HG03469 (cell line): ENCODE results near the gene UBD.

ENCODE experiments used
- ATAC-seq: cut with Tn5 transposase; IDR thresholded peaks from one replicate; pipeline ENCODE4 v1.9.1; 2021; ENCODE audit warnings: mild to moderate bottlenecking, moderate library complexity, moderate number of reproducible peaks; ENCODE audit not compliant: unreplicated experiment

Gene UBD

DNA sequence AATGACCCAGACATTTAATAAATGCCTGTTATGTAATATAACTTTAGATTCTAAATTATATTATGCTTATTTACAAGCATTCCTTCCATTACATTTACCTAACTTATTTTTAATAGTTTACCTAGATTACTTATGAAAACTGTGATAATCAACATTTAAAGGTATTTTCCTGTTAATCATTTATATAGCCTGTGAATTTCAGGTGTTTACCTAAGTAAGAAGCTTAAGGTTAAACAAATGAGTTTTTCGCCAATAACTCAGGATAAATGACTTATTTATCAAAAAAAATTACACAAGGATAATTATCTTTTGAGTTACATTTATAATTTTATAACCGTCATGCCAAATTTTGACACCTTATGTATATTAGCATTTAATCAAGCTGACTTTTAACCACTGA is 35.5 kb downstream of the UBD start:
- ATAC-seq: no peak

DNA sequence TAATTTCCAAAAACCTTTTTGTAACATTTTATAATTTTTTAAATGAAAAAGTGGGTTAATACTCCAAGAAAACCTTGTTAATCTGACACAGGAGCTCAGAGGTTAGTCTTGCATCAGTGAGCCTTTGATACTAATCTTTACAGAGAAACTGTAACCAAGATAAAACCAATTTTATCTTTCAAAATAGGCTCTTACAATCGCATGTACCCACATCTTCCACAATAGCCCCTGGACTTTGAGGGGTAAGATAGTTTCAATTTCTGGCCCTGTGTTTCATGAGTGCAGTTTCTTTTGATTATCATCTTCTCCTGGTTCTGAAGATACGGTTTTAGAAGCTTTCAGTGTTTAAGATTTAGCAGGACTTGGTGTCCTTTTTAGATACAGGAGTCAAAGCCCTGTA is 37.3 kb downstream of the UBD start:
- no peak for ATAC-seq

DNA sequence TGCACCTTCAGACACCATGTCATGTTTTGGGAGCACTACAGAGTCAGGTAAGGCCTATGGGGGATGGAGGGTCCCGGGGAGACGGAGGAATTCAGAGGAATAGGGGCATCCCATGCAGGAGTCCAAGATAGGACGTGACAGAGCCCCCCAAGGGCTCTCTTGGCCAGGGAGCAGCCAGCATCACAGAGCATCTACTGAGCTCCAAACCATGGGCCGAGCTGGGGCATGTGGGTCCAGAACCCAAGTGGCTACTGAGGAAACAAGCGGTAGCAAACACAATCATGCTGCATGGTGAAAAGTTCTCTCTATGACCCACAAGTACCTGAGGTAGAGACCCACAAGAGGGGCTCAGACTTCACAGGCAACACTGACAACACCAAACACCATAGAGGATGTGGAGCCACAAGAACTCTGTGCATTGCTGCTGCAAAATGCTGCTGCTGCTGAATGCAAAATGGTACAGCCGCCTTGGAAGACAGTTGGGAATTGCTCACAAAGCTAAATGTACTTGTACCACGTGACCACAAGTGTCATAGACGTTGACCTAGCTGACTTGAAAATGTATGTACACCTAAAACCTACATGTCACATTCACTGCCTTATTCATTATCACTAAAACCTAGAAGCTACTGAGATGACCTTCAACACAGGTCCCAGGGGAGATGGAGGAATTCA is 38.4 kb downstream of the UBD start:
- ATAC-seq: no peak

DNA sequence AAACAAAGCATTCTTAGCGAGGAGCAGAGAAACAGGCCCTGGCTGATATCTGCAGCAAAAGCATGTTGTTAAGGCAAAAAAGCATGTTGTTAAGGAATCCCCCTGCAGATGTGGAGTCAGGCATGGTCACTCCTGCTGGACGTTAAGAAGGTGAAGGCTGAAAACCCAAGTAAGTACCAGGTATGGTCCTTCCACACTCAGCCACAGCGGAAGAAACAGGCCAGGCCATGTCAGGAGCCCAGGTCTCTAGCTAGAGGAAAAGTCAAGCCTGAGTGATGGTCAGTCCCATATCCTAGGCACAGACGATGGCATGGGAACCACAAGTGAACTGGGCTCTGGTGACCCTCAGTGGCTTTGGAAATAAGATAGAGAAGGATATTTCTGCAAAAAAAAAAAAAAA is 39.3 kb downstream of the UBD start:
- ATAC-seq: no peak

DNA sequence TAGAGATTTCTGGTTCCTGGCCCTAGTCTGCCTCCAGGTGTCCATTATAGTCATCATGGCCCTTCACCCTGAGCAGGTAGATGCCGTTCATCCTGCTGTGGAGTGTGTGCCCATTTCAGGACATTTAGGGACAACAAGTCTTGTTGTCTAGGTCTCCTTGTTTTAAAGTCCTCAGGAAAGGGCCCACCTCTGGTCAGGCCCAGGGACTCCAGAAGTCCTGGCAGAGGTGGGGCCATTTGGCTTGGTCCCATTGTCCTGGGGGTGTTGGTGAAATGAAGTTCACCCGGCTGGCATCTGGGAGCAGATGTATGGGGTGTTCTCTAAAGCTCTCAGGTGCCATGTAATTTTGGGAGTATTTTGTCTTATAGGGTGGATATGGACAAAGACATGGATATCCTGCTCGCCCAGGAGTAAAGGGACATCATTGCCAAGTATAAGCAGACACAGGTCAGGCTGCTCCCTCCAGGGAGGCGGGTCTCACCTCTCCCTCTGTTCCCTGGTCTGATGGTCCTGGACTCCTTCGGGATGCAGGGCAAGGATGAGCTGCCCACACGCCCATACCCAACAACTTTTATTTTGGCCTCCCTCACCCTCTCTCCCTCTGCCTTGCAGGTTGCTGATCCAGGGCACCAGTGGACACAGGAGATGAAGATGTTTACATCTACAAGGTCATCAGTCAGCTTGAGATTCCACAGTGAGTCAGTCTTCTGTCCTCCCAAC is 40.1 kb downstream of the UBD start:
- no peak for ATAC-seq

DNA sequence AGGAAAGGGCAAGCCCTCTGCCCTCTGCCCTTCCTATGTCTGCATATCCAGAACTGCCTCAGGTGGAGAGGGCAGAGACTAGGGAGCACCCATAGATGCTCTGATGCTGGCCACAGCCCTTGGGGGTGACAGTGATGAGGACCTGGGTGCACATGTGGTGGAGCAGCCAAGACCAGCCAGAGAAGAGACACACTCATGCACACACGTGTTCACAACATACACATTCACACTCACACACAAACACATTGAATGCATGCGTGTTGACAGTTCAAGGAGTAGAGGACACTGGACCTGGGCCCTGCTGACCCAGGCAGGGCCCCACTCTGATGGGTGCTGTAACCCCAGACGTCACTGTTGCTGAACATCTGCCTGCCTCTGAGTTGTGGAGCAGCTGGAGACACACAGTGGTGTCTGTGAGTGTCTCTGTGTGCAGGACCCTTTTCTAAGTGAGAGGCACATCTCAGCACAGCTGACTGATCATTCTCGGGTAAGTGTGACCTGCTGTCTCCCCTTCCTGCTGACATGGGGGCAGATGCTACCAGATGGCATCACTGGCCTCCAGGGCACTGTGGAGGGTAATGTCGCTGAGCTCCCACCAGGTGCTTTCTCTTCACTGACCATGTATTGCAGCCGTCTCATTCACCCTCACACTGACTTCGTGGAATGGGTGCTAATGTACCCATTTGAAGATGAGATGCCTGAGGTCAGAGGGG is 41.6 kb downstream of the UBD start:
- ATAC-seq: no peak

DNA sequence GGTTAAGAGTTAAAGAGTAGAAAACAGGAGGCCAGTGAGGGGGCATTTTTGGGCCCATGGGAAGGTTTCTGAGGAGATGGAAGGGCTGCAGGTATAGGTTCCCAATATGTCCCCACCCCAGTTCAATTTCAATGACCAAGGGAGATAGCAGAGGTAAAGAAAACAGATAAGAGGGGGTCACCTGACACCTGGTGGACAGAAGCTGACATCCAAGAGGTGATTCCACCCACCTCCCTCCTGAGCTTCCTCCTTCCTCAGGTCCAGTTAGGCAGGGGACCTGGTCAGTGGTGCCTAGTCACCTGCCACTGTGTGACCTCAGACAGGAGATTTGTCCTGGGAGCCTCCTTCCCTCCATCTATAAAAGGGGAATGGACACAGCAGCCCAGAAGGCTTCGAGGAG is 42.3 kb downstream of the UBD start:
- ATAC-seq: no peak

DNA sequence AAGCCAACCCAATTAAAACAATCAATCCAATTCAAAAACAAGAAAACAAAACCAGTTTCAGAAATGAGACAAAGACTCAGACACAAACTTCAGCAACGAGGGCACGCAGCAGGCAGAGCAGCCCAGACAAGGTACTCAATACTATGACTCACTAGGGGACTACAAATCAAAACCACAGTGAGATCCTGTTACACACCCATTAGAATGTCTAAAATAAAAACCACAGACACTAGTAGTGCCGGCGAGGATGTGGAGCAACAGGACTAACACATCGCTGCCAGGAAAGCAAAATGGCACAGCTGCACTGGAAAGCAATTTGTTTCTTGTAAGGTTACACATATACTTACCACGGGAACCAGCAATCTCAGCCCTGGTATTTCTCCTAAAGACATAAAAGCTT is 43.4 kb downstream of the UBD start:
- ATAC-seq: no peak

DNA sequence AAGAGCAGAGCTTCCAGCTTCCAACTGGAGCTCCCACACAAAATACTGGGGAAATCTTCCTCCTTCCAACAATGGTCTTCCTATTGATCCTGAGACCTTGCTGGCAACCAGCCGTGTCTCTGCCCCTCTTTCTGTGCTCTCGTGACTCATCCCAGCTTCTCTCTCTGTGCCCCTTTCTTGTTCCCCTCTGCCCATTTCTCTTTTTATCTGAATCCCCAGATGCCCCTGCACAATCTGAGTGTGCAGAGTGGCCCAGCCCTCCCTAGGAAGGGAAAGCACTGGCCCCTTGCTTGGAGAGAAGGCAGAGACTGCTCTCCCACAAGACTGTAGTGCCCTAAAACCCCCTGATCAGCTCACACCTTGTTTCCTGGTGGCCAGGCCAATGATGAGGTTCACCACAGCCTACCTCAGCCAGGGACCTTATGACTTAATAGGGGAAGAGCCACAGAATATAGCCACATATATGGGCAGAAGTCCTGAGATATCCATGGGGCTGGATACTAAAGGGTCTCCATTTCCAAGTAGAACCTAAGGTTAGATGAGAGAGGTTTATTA is 48.7 kb downstream of the UBD start:
- no peak for ATAC-seq

DNA sequence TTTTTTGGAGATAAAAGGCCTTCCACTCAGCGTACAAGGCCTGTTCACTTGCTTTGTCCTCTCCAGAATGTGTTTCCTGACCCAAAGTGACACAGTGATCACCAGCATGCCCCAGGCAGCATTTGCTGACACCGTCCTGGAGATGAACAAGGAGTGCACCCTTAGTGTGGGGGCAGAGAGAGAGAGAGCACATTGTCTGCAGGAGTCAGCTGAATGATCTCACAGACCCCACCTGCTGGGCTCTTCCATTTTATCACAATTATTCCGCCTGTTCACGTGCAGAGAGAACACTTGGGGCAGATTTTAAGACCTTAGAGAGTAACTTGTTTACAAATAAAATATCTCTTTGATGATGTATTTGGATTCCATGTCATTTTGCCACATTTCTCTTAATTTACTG is 49.3 kb downstream of the UBD start:
- no peak for ATAC-seq

DNA sequence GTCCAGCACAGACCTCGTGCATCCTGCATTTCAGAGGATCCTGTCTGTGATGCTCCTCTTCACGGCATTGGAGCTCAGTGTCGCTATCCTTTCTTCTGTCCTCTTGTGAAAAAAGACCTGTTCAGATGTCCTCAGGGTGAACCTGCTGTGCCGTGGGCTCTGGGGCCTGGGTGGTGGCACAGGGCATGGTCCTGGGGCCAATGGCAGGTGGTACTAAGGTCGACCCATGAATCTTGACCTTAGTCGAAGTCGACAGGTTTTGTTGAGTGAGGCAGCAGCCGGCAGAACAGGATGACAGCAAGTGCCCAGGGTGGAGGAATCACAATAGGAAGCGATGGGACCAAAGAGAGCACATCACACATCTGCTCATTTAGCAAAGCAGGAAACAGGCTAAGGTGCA is 49.8 kb downstream of the UBD start:
- ATAC-seq: no peak

DNA sequence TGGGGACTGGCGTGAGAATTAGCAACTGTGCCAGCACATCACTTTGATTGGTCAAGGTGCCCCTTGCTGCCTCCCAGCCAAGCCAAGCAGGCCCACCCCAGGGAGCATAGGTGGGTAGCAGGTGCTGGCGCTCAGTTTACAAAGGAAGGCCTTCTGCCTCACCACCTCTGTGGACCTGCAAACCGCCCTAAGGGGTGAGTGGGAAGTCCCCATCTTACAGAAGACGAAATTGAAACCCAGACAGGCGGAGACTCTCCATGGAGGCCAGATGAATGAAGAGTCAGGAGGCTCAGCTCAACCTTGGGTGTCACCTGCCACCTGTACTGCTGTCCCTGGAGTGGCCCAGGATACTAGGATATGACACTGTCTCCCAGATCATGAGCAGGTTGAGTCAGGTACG is 50.3 kb downstream of the UBD start:
- ATAC-seq: peak; percentile 48

DNA sequence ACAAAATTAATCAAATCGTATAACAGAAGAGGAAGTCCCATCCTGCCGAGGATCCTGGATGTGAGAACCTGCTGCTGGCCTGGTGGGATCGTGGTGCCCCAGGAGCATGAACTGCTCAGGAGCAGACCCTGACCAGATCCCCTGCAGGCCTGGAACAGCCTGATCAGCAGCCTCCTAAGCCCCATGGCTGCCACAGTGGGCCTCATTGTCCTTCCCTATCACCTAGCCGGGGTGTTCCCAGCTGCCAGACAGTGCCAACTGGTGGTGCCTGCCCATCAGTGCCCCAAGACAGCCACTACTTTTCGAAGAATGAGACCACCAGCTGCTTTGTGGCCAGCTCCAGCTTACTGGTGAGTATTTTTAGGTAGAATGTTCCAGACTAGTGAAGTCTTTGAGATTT is 52.2 kb downstream of the UBD start:
- ATAC-seq: no peak

DNA sequence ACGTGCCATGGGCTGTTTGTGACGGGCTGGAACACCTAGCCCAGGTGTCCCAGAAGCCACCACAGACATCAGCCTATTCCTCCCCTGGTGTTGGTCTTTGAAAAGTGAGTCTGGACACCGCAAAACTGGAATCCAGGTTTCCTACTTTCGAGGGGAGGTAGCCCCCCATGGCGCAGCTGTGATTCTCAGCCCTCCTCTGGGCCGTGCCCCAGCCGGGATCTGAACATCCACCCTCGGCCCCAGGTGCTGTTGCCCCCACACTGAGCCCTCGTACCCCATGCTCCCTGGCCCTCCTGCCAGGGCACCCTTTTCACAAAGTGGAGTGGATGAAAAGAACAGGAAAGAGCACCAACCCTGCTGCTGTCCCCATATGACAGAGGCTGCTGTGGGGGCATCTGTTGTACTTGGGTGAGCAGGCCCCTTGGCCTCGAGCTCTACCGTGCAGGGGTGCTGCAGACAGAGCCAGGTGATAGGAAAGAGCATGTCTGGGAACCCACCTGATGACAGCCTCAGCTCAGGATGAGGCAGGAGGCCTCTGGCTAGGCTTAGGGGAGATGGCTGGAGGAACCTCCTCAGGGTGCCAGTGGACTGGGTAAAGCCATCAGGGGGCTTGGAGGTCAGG is 53.0 kb downstream of the UBD start:
- ATAC-seq: no peak

DNA sequence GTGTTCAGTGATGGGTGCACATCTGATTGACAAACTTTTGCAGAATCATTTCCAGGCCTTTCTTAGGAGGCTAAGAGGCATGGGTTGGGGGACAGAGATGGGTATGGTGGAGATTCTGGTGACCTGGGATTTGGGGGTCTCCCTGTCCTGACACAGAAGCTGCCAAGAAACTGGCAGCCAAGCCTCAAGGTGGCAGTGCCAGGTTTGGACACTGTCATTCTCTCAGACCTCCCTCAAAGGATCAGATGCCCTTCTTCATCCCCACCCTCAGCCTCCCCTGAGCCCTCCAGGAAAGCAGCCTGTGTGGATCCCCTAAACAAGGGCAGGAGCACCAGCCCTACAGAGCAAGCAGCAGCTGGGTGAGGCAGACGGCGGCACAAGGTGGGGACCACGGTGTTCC is 53.7 kb downstream of the UBD start:
- ATAC-seq: no peak
